HG02610 (cell line): ENCODE results near the gene ASPHD2.

Experiments
- ATAC-seq: cut with Tn5 transposase; IDR thresholded peaks from one replicate; pipeline ENCODE4 v1.9.1; 2021; ENCODE audit warnings: mild to moderate bottlenecking, moderate library complexity; ENCODE audit not compliant: unreplicated experiment

Gene ASPHD2

DNA sequence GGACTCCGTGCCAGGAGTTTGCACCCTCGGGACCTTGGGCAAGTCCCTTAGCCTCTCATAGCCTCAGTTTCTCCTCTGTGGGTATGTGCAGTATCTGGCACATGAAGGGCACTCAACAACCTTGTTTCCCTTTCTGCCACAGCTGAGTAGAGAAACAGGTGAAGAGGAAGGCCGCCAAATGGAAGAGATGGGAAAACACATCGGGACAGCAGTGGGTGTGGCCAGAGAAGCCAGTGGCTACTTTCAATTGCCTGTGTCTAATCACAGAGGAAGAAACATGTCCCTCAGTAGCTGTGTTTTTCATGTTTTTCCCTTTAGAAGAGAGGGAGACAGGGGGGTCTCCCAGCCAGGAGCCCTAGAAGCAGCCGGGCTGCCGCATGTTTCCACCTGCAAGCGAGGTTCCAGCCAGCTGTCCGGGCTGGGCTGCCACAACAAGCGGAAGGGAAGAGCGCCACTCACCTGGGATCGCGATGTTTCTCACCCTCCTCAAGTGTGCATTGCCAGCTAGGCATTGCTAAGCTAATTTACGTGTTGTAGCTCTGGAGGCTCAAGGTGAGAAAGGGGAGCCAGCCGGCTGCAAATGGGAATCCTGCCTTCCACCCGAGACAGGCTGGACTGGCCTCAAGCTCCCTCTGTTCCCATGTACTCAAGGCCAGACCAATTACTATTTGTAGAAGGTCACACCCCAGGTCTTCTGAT, 16.7 kb downstream of the ASPHD2 start:
- ATAC-seq = no peak

DNA sequence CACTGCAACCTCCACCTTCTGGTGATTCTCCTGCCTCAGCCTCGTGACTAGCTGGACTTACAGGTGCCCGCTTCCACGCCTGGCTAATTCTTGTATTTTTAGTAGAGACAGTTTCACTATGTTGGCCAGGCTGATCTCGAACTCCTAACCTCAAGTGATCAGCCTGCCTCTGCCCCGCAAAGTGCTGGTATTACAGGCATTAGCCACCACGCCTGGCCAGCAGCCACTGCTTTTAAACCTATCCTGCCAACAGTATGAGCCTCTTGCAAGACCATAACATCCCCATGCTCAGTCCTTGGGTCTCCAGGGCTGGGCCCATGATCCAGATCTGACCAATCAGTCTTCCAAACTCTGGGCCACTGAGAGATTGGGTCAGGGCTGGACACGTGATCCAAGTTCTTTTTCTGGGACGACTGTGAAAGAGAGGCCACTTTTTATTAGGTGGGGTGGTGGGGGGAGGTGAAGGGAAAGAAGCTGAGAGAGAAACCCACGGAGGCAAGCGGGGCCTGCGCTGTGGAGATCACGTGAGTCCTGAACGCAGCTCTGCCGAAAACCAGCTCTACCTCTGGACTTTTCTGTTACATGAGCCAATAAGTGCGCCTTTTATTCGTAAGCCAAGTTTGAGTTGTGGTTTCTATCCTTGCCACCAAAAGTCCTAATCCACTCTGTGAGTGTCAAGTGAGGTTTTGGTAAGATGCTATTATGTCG, 17.9 kb downstream of the ASPHD2 start:
- ATAC-seq = no peak

DNA sequence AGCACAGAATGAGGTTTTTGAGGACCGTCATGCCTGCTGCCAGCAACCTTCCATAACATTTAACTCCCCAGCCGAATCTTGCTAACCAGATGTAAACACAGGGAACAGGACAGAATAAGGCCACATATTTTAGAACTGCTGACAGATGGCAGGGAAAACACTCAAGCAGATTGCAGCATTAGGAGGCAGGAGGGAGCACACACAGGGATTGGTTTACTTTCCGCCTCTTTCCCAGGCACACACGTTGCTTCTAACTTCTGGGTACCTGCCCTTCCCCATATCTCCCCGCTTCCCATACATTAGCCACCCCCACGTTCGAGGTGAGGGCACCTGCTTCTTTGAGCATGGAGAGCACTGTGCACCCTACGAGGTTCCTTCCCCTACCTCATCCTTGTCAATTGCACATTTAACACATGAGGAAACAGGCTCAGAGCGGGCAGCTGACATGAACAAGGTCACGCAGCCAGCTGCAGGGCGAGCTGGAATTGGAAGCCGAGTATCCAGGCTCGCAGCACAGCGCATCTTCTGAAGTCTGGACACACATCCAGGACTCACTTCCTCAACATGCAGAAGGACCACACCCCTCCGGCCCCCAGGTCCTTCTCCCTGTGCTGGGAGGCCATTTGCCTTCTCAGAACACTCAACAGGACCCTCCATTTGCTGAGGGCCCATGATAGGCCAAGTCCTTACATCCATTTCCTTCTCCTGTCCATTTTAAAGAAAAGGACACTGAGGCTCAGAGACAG, 18.7 kb downstream of the ASPHD2 start:
- ATAC-seq = no peak

DNA sequence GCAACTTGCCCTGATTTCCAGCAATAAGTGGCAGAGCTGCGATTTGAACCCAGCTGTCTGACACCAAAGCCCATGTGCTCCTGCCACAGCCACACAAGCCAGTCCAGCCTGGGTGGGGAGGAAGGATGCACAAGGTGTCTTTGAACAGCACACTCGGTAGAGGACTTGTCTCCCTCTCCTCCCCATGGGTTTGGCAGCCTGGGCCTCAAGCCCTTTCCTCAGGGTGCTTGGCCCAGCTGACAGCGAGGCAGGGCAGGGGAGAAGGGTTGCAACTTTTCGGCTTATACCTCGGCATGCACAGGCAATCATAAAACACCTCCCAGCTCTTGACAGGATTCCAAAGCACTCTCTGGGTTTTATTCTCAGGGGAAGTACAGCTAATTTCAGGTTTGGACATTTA, 19.3 kb downstream of the ASPHD2 start:
- ATAC-seq = no peak

DNA sequence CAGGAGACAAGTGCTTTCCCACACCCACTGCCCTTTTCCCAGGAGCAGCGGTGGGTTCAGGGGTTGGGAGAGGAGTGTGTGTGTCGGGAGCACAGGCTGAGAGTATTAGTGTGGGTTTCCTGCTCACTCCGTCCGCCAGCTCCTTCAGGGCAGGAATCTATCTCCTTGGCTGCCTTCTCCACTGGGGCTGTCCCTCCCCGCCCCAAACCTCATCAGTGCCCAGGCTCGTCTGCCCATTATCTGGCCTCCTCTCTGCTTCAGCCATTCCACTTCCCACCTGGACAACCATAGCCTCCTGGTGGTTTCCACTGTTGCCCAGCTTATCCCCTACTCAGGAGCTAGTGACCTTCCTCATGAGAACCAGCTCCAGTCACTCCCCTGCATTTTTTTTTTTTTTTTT, 19.9 kb downstream of the ASPHD2 start:
- no peak for ATAC-seq

DNA sequence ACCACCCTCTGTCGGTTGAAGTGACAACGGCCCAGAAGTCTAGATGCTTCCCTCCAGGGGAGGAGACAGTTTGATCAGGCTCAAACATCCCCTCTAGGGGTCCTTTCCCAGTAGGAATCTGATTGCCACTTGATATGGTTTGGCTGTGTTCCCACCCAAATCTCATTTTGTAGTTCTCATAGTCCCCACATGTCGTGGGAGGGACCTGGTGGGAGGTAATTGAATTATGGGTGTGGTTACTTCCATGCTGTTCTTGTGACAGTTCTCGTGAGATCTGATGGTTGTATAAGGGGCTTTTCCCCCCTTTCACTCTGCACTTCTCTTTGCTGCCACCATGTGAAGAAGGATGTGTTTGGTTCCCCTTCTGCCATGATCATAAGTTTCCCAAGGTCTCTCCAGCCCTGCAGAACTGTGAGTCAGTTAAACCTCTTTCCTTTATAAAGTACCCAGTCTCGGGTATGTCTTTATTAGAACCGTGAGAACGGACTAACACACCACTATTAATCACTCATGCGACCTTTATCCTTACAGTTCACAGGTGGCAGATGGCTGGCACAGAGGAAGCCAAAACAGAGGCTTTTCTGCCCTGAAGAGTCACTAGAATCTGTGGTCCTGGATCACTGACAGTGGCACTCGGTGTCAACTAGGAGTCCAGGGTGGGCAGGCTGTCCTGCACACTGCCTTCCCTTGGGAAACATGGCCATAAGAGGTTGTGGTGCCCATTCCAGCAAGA, 21.6 kb downstream of the ASPHD2 start:
- ATAC-seq = no peak

DNA sequence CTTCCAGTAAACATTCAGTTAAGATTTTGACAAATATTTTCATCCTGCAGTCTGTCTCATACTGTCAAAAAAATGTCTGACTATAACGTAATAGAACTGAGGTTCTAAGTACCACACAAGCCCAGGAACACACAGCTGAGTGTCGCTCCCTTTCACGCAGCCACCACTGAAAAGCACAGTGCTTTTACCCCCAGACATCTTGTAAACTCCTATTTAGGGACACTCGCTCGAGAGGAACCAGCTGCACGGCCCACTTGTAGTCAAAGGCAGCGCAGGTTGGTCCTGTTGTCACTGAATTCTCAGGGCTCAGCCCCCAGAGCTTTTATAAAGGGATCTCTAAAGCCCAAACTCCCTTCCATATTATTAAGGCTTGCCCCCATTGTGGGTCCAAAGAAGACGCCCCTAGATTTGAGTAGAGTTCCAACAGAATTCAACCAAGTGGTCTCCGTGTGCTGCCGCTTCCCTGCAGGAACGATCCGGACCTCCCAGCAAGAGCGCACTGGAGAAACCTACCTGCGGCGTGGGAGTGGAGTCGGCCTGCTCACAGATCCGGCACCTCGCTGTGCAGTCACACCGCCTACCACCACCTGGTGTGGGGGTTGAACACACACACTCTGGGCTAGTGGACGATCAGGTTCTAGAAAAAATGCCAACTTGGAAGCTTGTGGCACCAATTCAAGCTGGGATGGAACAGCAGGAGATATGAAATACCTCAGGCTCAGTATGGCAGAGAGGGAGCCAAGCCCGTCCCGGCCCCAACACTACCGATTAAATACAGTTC, 23.4 kb downstream of the ASPHD2 start:
- no peak for ATAC-seq

DNA sequence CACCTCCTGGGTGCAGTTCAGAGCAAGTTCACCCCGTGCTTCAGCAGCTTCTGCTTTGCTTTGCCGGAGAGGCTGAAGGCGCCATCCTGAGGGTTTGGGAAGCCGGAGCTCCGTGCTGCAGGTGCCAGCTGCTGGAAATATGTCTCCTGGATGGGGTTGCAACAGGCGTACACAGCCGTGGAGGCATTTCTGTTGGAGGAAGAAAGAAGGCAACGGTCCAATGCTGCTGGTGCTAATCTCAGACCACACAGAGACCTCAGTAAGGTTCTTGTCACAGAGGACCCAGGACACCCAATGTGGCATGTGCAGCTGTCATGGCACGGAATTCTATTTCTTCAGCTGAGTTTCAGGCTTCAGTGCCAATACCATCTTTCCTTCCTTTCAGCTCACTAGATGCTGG, 24.2 kb downstream of the ASPHD2 start:
- no peak for ATAC-seq

DNA sequence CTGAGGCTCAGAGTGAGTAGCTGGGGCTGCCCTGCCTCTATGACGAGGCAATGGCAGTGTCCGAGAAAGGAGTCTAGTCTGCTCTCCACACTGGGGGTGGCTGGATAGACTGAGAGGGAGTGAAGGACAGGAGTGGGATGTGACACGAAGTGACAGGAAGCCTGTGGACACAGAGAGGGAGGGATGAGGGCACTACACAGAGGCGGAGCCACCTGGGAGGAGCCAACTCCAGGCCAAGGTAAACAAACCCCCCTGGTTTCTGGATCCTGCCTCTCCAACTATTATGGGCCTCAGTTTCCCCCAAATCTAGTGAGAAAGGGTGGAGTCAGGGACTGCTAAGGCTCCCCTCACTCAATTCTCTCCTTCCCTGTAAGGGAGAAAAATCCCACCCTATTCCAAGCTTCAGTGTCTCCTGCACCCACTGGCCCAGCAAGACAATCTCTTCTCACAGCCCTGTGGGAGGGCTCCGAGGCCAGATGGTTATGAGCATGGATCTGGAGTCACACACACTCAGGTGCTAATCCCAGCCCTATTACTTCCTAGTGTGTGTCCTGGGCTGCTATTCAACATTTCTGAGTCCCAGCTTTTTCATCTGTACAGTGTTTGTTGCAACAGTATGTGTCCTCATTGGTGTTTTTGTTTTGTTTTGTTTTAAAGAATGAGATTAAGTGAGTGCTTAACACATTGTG, 24.9 kb downstream of the ASPHD2 start:
- no peak for ATAC-seq

DNA sequence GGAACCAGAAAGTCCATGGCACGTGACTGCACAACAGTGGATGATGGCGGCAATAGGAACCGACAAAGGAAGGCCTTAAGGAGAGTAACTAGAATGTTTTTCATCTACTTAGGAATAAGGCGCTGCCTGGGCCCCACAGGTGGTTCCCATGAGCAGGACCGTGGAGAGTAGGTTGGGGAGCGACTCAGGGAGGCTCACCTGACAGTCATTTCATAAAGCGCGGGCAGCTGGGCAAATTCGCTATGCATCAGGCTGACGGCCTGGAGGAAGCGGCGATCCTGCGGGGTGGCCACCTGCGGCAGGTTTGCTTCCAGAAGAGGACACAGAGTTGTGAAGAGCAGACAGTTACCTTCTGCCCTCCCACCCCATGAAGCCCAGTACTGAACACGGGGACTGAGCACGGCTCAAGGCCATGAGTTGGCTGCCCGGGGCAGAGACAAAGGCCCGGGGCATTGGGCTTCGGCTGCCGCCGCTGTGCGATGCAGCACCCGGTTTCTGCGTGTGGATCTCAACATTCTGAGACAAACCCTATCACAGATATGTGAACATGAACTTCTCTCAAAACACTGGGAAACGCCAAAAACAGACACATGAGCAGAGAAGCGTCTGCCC, 28.7 kb downstream of the ASPHD2 start:
- no peak for ATAC-seq

DNA sequence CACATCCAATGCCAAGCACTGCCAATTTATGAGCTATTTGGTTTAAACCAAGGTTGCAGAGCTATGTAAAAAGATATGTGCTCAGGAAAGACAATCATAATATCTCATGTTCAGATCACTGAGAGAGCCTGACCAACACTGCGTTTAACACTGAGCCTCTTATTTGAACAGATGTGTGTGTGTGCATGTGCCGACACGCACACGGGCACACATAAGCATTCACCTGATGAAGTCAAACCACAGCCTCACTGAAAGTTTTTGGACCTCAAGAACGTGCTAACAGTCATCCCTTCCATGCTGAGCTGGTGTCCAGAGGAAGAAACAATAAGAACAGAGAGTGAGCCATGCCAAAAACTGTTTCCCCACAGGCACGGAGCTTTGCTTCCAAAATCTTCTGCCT, 31.1 kb downstream of the ASPHD2 start:
- no peak for ATAC-seq

DNA sequence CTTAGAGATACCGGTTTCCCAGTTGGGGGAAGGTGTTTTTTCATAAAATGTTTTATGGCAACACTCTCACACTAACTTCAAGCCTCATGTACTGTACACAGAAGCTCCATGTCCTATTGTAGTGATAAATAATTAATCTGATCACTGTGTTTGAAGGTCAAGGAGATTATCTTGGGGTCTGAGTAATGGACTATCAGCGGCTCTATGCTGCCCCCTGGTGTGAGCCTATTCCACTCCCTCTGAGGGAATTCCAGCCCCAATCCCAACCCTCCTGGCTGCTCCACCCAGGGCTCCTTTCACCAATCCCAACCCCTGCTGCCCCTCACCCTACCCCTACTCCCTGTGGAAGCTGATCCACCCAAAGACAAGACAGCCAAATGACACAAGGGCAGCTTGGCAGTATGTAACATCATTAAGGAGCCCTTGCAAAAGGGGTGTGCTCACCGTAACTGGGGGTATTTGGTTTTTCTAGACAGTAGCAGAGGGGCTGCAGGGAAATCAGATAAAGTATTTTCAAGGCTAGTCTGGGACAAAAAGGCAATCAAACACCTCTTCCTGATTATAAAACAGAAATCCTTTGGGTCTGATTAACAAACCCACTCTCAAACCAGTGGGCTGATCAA, 32.2 kb downstream of the ASPHD2 start:
- ATAC-seq = no peak

DNA sequence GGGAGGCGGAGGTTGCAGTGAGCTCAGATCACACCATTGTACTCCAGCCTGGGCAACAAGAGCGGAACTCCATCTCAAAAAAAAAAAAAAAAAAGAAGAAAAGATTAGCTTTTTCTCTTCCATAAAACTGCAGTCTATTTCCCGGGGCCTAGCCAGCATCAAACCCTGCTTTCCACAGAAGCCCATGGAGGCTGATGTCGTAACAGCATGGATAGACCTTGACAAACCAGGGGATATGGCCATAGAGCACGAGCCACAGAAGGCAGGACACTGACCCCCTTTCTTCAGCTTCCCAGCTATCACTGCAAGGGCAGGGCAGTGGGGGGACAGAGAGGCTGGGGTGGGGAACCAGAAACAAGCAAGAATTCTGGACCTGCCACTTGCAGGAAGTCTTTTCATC, 33.0 kb downstream of the ASPHD2 start:
- ATAC-seq = no peak

DNA sequence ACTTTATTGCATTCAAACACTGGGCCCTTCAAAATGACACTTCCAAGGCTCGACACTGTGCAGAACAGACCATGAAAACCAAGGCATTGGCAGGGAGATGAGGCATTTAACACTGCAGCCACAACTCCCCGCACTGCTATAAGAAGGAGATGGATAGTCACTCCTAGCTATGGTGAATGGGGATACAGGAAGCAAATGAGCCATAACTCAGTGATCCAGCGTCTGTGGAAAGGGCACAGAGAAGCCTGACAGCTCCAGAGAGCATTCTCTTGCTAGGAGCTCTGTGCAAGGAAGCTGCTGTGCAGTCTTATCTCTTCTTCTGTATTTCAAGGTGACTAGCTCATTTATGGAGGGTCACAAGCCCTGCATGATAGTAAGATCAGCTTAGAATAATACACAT, 33.6 kb downstream of the ASPHD2 start:
- no peak for ATAC-seq

DNA sequence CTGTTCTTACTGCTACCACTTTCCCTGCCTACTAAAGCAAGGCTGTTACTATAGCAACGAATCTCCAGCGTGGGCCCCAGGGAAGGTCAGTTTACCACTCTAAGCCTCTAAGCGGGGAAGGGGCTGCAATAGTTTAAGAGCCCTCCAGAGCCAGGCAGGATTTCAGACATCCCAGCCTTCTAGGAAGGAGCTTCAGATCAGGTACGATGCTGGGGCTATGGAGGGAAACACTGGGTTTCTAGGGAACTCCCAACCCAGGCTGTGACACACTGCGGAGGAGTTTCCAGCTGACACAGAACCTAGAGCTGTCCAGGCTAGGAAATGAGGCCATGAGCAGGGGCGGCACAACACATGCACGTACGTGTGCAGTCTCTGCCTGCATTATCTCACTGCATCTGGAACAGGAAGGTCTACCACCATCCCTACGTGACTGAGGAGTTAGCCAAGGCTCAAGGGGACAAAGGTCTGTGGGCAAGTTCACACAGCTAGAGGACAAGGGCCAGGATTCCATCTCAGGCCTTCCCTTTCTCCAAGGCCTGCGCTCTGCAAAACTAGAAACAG, 34.1 kb downstream of the ASPHD2 start:
- ATAC-seq = no peak

DNA sequence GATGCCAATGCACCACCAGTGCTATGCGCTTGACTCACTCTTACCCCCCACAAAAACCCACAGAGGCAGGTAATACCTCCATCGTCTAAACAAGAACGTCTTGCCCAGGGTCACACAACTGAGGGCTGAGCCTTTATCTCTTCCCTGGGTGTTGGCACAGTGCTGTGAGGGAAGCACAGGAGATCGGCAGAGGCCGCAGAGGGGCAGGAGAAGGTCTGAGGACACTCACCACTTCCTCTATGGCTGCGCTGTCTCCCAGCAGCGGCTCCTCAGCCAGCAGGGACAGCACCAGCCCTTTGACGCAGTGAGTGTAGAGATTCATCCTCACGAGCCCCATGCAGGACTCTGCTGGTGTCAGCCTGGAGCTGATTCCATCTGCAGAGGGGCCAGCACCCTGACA, 34.6 kb downstream of the ASPHD2 start:
- ATAC-seq = no peak

DNA sequence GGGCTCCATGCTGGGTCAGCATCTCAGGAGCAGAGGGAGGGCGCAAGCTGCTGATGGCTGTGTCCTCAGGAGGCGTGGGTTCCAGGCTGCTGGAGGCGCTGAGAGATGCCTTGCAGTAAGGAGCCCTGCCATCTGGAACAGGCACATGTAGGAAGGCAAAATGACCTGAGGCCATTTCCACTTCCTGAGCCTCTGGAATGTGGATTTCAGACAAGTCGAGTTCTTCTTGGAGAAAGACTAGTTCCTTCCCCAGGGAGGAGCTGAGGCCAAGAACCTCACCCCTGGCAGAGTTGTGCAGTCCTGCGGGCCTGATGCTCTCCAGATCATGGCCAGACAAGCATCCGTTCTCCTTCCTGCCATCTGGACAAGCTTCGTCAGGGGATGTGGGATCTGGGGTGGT, 35.3 kb downstream of the ASPHD2 start:
- no peak for ATAC-seq

DNA sequence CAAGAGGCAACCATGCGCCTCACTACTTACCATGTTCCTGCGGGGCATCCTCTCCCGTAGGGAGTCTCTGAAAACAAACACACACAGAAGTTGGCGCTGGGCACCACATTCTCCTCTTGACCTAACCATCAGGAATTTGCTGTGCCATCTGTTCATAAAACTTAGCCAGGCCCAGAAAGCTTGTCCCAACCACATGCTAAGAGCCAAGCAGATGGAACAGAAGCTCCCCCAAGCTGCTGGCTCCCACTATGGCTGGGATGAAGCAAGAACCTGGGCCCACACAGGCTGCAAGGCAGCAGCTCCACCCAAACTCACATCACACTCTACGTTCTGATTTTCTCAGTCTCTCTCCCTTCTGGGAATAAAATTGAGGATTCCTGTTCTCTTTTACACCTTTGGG, 37.1 kb downstream of the ASPHD2 start:
- no peak for ATAC-seq

DNA sequence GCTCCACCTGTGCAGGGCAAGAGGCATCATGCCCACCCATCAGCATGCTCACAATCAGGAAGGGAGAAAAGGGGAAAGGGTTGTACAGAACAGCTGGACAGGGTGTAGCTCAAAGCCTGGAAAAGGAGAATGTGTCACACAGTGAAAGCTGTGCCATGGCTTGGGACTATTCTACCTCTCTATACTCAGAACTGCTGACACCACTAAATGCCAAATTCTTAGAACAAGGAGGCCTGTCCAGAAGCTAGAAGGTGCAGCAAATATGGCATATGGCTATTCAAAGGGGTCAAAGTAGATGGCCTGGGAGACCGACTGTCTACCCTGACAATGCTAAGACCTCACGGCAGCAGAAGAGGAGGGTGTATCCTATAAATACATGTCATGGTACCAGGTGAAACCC, 41.7 kb downstream of the ASPHD2 start:
- no peak for ATAC-seq
